HPDE6-E6E7 (cell line): Measurements from ENCODE around the gene RAB39A.
A peak's percentile ranks its signal among the peaks of the same experiment; 100 is the strongest.
"Not testable (repeated sequence)": the region's sequence is repeated elsewhere in the genome, so short reads cannot be mapped to it uniquely, and the experiment has no call there.

Experiments
- DNase-seq: peaks from one replicate; pipeline ENCODE4 v3.0.0; 2011; ENCODE audit warnings: missing footprints; ENCODE audit errors: extremely low spot score

RAB39A gene

GRCh38 chr11:107928046-107928766 is at the start of gene RAB39A:
RAB39A (plus strand) TSS chr11:107928448; CDS start chr11:107928569, 121 bp downstream.
- peak; percentile 96 for DNase-seq

GRCh38 chr11:107881471-107881870 is 46.8 kb upstream of the RAB39A start:
- DNase-seq = not testable (repeated sequence)

- no peak for DNase-seq
Observed at GRCh38 chr11:107882095-107882820, 46.0 kb upstream of the RAB39A start.

GRCh38 chr11:107898270-107898669 is 30.0 kb upstream of the RAB39A start:
- DNase-seq = peak; percentile 53

GRCh38 chr11:107908211-107908610 is 20.0 kb upstream of the RAB39A start:
- no peak for DNase-seq

- not testable (repeated sequence) for DNase-seq
Observed at GRCh38 chr11:107912415-107912814, 15.8 kb upstream of the RAB39A start.

GRCh38 chr11:107915229-107915628 is 13.0 kb upstream of the RAB39A start:
- DNase-seq = no peak

GRCh38 chr11:107916671-107917241 is 11.5 kb upstream of the RAB39A start:
- no peak for DNase-seq

- no peak for DNase-seq
Observed at GRCh38 chr11:107921997-107922396, 6.3 kb upstream of the RAB39A start.

GRCh38 chr11:107923519-107923918 is 4.7 kb upstream of the RAB39A start:
- not testable (repeated sequence) for DNase-seq

- no peak for DNase-seq
Observed at GRCh38 chr11:107924306-107924705, 3.9 kb upstream of the RAB39A start.

- DNase-seq = no peak
Observed at GRCh38 chr11:107927559-107927958, 689 bp upstream of the RAB39A start.

- DNase-seq = no peak
Observed at GRCh38 chr11:107928767-107929507, 689 bp downstream of the RAB39A start.

- no peak for DNase-seq
Observed at GRCh38 chr11:107929611-107930200, 1.5 kb downstream of the RAB39A start.

GRCh38 chr11:107931206-107931605 is 3.0 kb downstream of the RAB39A start:
- DNase-seq = no peak

- DNase-seq = no peak
Observed at GRCh38 chr11:107947904-107948303, 19.7 kb downstream of the RAB39A start.

GRCh38 chr11:107948328-107948727 is 20.1 kb downstream of the RAB39A start:
- not testable (repeated sequence) for DNase-seq

- DNase-seq = no peak
Observed at GRCh38 chr11:107951155-107951554, 22.9 kb downstream of the RAB39A start.

- DNase-seq = no peak
Observed at GRCh38 chr11:107953446-107953845, 25.2 kb downstream of the RAB39A start.

GRCh38 chr11:107956543-107956942 is 28.3 kb downstream of the RAB39A start:
- DNase-seq = no peak

GRCh38 chr11:107957109-107957588 is 28.9 kb downstream of the RAB39A start:
- DNase-seq = no peak
